ENCODE results near the gene SEC61A2. TPM values are rescaled to one million over a fixed set of nuclear protein-coding genes. Genes with fewer than 3 reads are reported as not detected.

Gene SEC61A2
- total and polyA plus RNA-seq, 2 experiments from 2014 or later, result 6.9 to 20.6 TPM

- no peak overlapping the region for H3K4me3 ChIP-seq
- no peaks in the 10 kb centered on the region for H3K4me1 ChIP-seq (ENCODE audit: insufficient read depth)
- H3F3A ChIP-seq (ENCODE audit: insufficient read depth), result 0 out of 2 replicates have a peak, but pooled peaks cover 7% of the 10 kb centered on the region
- DNase-seq, result no peak
- no peaks in the 10 kb centered on the region for H3K9me2 ChIP-seq (ENCODE audit: insufficient read depth)
- H2AFZ ChIP-seq, result no peak overlapping the region
- in situ Hi-C loops (cut with MboI), result no loop called here
- no peak overlapping the region for H3K4me2 ChIP-seq (ENCODE audit: unreplicated experiment)
- no peaks in the 10 kb centered on the region for H3K27me3 ChIP-seq (replicated peaks; ENCODE audit: insufficient read depth)
- no peaks in the 10 kb centered on the region for H4K20me1 ChIP-seq (ENCODE audit: insufficient read depth)
- 94 to 95% methylated on average over 5 of the region's 5 CpGs for WGBS, 2 experiments (ENCODE audit: low coverage in 1 of 2, low lambda C conversion rate in 2 of 2, missing lambda C conversion rate in 2 of 2)
- no peaks in the 10 kb centered on the region for H3K9me3 ChIP-seq (ENCODE audit: low read depth)
- no peak overlapping the region for H3K9ac ChIP-seq
- H3K36me3 ChIP-seq (ENCODE audit: low read depth), result peaks cover 30% of the 10 kb centered on the region; the same call in 1 of the 2 replicates
- TF ChIP-seq EZH2 (IDR thresholded peaks at IDR 0.05; ENCODE audit: insufficient read depth, poor library complexity, severe bottlenecking) (no peak), EZH2phosphoT487 (IDR thresholded peaks at IDR 0.05; ENCODE audit: insufficient read depth, low read depth) (no peak)
- no peak overlapping the region for H3K27ac ChIP-seq
- H3K79me2 ChIP-seq (ENCODE audit: insufficient read depth), result no peaks in the 10 kb centered on the region
Observed at GRCh38 chr10:12160664-12161063, 31.2 kb downstream of the SEC61A2 start.

GRCh38 chr10:12162927-12163326, 33.5 kb downstream of the SEC61A2 start:
- Histone ChIP-seq H3K4me3 (no peak overlapping the region), H3K4me2 (ENCODE audit: unreplicated experiment) (no peak overlapping the region), H3K27me3 (replicated peaks; ENCODE audit: insufficient read depth) (no peaks in the 10 kb centered on the region), H3K9me2 (ENCODE audit: insufficient read depth) (no peaks in the 10 kb centered on the region), H3K79me2 (ENCODE audit: insufficient read depth) (no peaks in the 10 kb centered on the region), H3K27ac (no peak overlapping the region), H2AFZ (no peak overlapping the region), H3K36me3 (ENCODE audit: low read depth) (peaks cover 48% of the 10 kb centered on the region), H3K4me1 (ENCODE audit: insufficient read depth) (no peaks in the 10 kb centered on the region), H3F3A (ENCODE audit: insufficient read depth) (0 out of 2 replicates have a peak, but pooled peaks cover 7% of the 10 kb centered on the region), H3K9ac (no peak overlapping the region), H3K9me3 (ENCODE audit: low read depth) (no peaks in the 10 kb centered on the region), H4K20me1 (ENCODE audit: insufficient read depth) (no peaks in the 10 kb centered on the region)
- WGBS, 2 experiments (ENCODE audit: low coverage in 1 of 2, low lambda C conversion rate in 2 of 2, missing lambda C conversion rate in 2 of 2), result 94 to 99% methylated on average over 6 of the region's 6 CpGs
- in situ Hi-C loops (cut with MboI), result no loop called here
- TF ChIP-seq EZH2phosphoT487 (IDR thresholded peaks at IDR 0.05; ENCODE audit: insufficient read depth, low read depth) (no peak), EZH2 (IDR thresholded peaks at IDR 0.05; ENCODE audit: insufficient read depth, poor library complexity, severe bottlenecking) (no peak)
- DNase-seq, result no peak

GRCh38 chr10:12164085-12164484, 34.6 kb downstream of the SEC61A2 start:
- 96 to 98% methylated on average over 12 of the region's 12 CpGs for WGBS, 2 experiments (ENCODE audit: low coverage in 1 of 2, low lambda C conversion rate in 2 of 2, missing lambda C conversion rate in 2 of 2)

GRCh38 chr10:12165036-12165435, 35.6 kb downstream of the SEC61A2 start:
- 82 to 83% methylated on average over 3 of the region's 3 CpGs for WGBS, 2 experiments (ENCODE audit: low coverage in 1 of 2, low lambda C conversion rate in 2 of 2, missing lambda C conversion rate in 2 of 2)

More at GRCh38 chr10:12164085-12164484, 34.6 kb downstream of the SEC61A2 start:
- no peaks in the 10 kb centered on the region for H3K9me3 ChIP-seq (ENCODE audit: low read depth)
- H3K9me2 ChIP-seq (ENCODE audit: insufficient read depth), result no peaks in the 10 kb centered on the region
- H3K4me2 ChIP-seq (ENCODE audit: unreplicated experiment), result no peak overlapping the region
- no peak for DNase-seq
- no peaks in the 10 kb centered on the region for H3K79me2 ChIP-seq (ENCODE audit: insufficient read depth)
- H3K9ac ChIP-seq, result no peak overlapping the region
- no peak overlapping the region for H3K27ac ChIP-seq
- no peaks in the 10 kb centered on the region for H4K20me1 ChIP-seq (ENCODE audit: insufficient read depth)
- no peak overlapping the region for H3K4me3 ChIP-seq
- in situ Hi-C loops (cut with MboI), result no loop called here
- H3F3A ChIP-seq (ENCODE audit: insufficient read depth), result 0 out of 2 replicates have a peak, but pooled peaks cover 7% of the 10 kb centered on the region
- H3K4me1 ChIP-seq (ENCODE audit: insufficient read depth), result no peaks in the 10 kb centered on the region
- no peaks in the 10 kb centered on the region for H3K27me3 ChIP-seq (replicated peaks; ENCODE audit: insufficient read depth)
- peaks cover 43% of the 10 kb centered on the region for H3K36me3 ChIP-seq (ENCODE audit: low read depth)
- no peak overlapping the region for H2AFZ ChIP-seq
- TF ChIP-seq EZH2phosphoT487 (IDR thresholded peaks at IDR 0.05; ENCODE audit: insufficient read depth, low read depth) (no peak), EZH2 (IDR thresholded peaks at IDR 0.05; ENCODE audit: insufficient read depth, poor library complexity, severe bottlenecking) (no peak)

More at GRCh38 chr10:12165036-12165435, 35.6 kb downstream of the SEC61A2 start:
- Histone ChIP-seq H3K9me2 (ENCODE audit: insufficient read depth) (no peaks in the 10 kb centered on the region), H2AFZ (no peak overlapping the region), H3K9me3 (ENCODE audit: low read depth) (no peaks in the 10 kb centered on the region), H3K27me3 (replicated peaks; ENCODE audit: insufficient read depth) (no peaks in the 10 kb centered on the region), H3F3A (ENCODE audit: insufficient read depth) (0 out of 2 replicates have a peak, but pooled peaks cover 7% of the 10 kb centered on the region), H3K9ac (no peak overlapping the region), H3K27ac (no peak overlapping the region), H4K20me1 (ENCODE audit: insufficient read depth) (no peaks in the 10 kb centered on the region), H3K4me1 (ENCODE audit: insufficient read depth) (no peaks in the 10 kb centered on the region), H3K79me2 (ENCODE audit: insufficient read depth) (no peaks in the 10 kb centered on the region), H3K4me2 (ENCODE audit: unreplicated experiment) (no peak overlapping the region), H3K4me3 (no peak overlapping the region), H3K36me3 (ENCODE audit: low read depth) (peaks cover 43% of the 10 kb centered on the region)
- TF ChIP-seq EZH2phosphoT487 (IDR thresholded peaks at IDR 0.05; ENCODE audit: insufficient read depth, low read depth), result no peak
- no peak for TF ChIP-seq EZH2 (IDR thresholded peaks at IDR 0.05; ENCODE audit: insufficient read depth, poor library complexity, severe bottlenecking)
- in situ Hi-C loops (cut with MboI), result no loop called here
- DNase-seq, result no peak
